ENCODE measurements around the gene DIS3L2.

GRCh38 chr2:231936491-231936890 is 25.0 kb upstream of the DIS3L2 start:
- TF ChIP-seq POLR2A (IDR thresholded peaks at IDR 0.05; ENCODE audit: low read length), result no peak
- TF ChIP-seq GATA1 (IDR thresholded peaks at IDR 0.05; ENCODE audit: low read depth, low read length), result no peak

Measured in erythroblast (primary cell).